IMR-90 (cell line): Measurements from ENCODE around the gene EIF2A. TPM values are rescaled to one million over a fixed set of nuclear protein-coding genes. Genes with fewer than 3 reads are reported as not detected.

ENCODE experiments used
- ATAC-seq: fragments of 200-7000 bp; cut with Tn5 transposase; 2 replicates; pipeline ENCODE4 v1.9.1; 2020; ENCODE audit warnings: low read depth, mild to moderate bottlenecking, moderate library complexity
- BruUV-seq: library from RNA; stranded (reverse); fragments of 400-500 nt; replicated peaks from 2 replicates; lab custom pipeline; 2021; lab: Mats Ljungman, UMichigan
- CTCF ChIA-PET: fragments of 300-600 bp; formaldehyde crosslinking; extraction: SDS; loops from one replicate; lab custom pipeline; 2021; ENCODE audit warnings: antibody characterized with exemption; lab: Yijun Ruan, JAX
- POLR2A ChIA-PET: fragments of 300-600 bp; sonication (Branson Sonifier 250); formaldehyde crosslinking; loops from one replicate; lab custom pipeline; 2022; ENCODE audit warnings: antibody characterized with exemption; ENCODE audit not compliant: unreplicated experiment; lab: Charles Lee
- DNase-seq: peaks from one replicate; pipeline ENCODE4 v3.0.0; 2013
- H2AFZ ChIP-seq: replicated peaks from 2 replicates; pipeline ENCODE3; 2013; ENCODE audit warnings: low read length, mild to moderate bottlenecking; ENCODE audit not compliant: poor library complexity
- H2AK5ac ChIP-seq: 2 replicates; pipeline ENCODE4 v1.6.1; 2013; ENCODE audit warnings: low read depth, low read length, inconsistent platforms
- H2AK9ac ChIP-seq: replicated peaks from 2 replicates; pipeline ENCODE3; 2013; ENCODE audit warnings: mild to moderate bottlenecking, low read depth, low read length, moderate library complexity; ENCODE audit not compliant: poor library complexity
- H2BK120ac ChIP-seq: 2 replicates; pipeline ENCODE4 v1.6.1; 2013; ENCODE audit warnings: low read depth, low read length, inconsistent platforms
- H2BK15ac ChIP-seq: 3 replicates; pipeline ENCODE4 v1.6.1; 2013; ENCODE audit warnings: low read depth, low read length, inconsistent platforms
- H2BK20ac ChIP-seq: 2 replicates; pipeline ENCODE4 v1.6.1; 2013; ENCODE audit warnings: low read depth, mild to moderate bottlenecking, inconsistent platforms, low read length, moderate library complexity
- H2BK5ac ChIP-seq: 2 replicates; pipeline ENCODE4 v1.6.1; 2013; ENCODE audit warnings: mild to moderate bottlenecking, low read depth, low read length, inconsistent platforms; ENCODE audit not compliant: poor library complexity, severe bottlenecking
- H3K14ac ChIP-seq: replicated peaks from 2 replicates; pipeline ENCODE4 v1.6.1; 2013; ENCODE audit warnings: low read depth, low read length, inconsistent platforms
- H3K18ac ChIP-seq: 2 replicates; pipeline ENCODE4 v1.6.1; 2013; ENCODE audit warnings: low read depth, low read length, control low read depth
- H3K23ac ChIP-seq: 2 replicates; pipeline ENCODE4 v1.6.1; 2013; ENCODE audit warnings: low read depth, low read length, inconsistent platforms
- H3K27ac ChIP-seq: 2 replicates; pipeline ENCODE4 v1.5.1; 2013; ENCODE audit warnings: mild to moderate bottlenecking, control low read depth, low read length; ENCODE audit not compliant: insufficient read depth
- H3K27me3 ChIP-seq: 2 replicates; pipeline ENCODE4 v1.6.1; 2013; ENCODE audit warnings: low read length; ENCODE audit not compliant: control insufficient read depth, insufficient read depth
- H3K36me3 ChIP-seq: 2 replicates; pipeline ENCODE4 v1.6.1; 2013; ENCODE audit warnings: low read length, mixed read lengths; ENCODE audit not compliant: control insufficient read depth, insufficient read depth
- H3K4ac ChIP-seq: 2 replicates; pipeline ENCODE4 v1.6.1; 2013; ENCODE audit warnings: low read depth, low read length, inconsistent platforms
- H3K4me1 ChIP-seq: 2 replicates; pipeline ENCODE4 v1.6.1; 2013; ENCODE audit warnings: low read length, mixed read lengths; ENCODE audit not compliant: control insufficient read depth, insufficient read depth
- H3K4me2 ChIP-seq: 2 replicates; pipeline ENCODE4 v1.6.1; 2013; ENCODE audit warnings: low read depth, mild to moderate bottlenecking, control low read depth, low read length, moderate library complexity
- H3K4me3 ChIP-seq: 2 replicates; pipeline ENCODE4 v1.5.1; 2013; ENCODE audit warnings: low read depth, mild to moderate bottlenecking, control low read depth, low read length, moderate library complexity; ENCODE audit not compliant: insufficient read depth
- H3K56ac ChIP-seq: 2 replicates; pipeline ENCODE4 v1.6.1; 2013; ENCODE audit warnings: low read length, inconsistent platforms; ENCODE audit not compliant: insufficient read depth; ENCODE audit errors: extremely low read depth
- H3K79me1 ChIP-seq, 2 experiments: 2 replicates each; pipeline ENCODE4 v1.6.1; 2013; ENCODE audit warnings: low read length in 2 of 2, inconsistent platforms in 1 of 2, low read depth in 1 of 2
- H3K9ac ChIP-seq: 2 replicates; pipeline ENCODE4 v1.6.1; 2013; ENCODE audit warnings: low read depth, low read length, control low read depth
- H3K9me1 ChIP-seq: 2 replicates; pipeline ENCODE4 v1.6.1; 2013; ENCODE audit warnings: low read length, inconsistent platforms; ENCODE audit not compliant: insufficient read depth
- H3K9me3 ChIP-seq: 2 replicates; pipeline ENCODE4 v1.6.1; 2013; ENCODE audit warnings: low read length; ENCODE audit not compliant: control insufficient read depth, insufficient read depth
- H4K20me1 ChIP-seq: 2 replicates; pipeline ENCODE4 v1.6.1; 2013; ENCODE audit warnings: low read length, inconsistent platforms; ENCODE audit not compliant: insufficient read depth
- H4K5ac ChIP-seq: 2 replicates; pipeline ENCODE4 v1.6.1; 2013; ENCODE audit warnings: mild to moderate bottlenecking, low read depth, low read length, control low read depth
- H4K8ac ChIP-seq, 2 experiments: 2 replicates each; pipeline ENCODE4 v1.6.1; 2013; ENCODE audit warnings: low read depth in 2 of 2, low read length in 2 of 2, control low read depth in 1 of 2, inconsistent platforms in 1 of 2
- H4K91ac ChIP-seq: 2 replicates; pipeline ENCODE4 v1.6.1; 2013; ENCODE audit warnings: low read depth, low read length, inconsistent platforms; ENCODE audit not compliant: insufficient read depth
- BHLHE40 ChIP-seq: fragments of 150-350 bp; IDR thresholded peaks from 2 replicates; pipeline ENCODE4 v1.6.1; 2016; ENCODE audit warnings: mild to moderate bottlenecking, low read depth, low read length
- CEBPB ChIP-seq: IDR thresholded peaks from 2 replicates; pipeline ENCODE4 v1.6.1; 2012; ENCODE audit warnings: low read depth, low read length, improper control_type of control experiment
- FOS ChIP-seq: fragments of 150-350 bp; IDR thresholded peaks from 2 replicates; pipeline ENCODE4 v1.6.1; 2016; ENCODE audit warnings: low read depth, low read length
- MXI1 ChIP-seq: IDR thresholded peaks from 2 replicates; pipeline ENCODE4 v1.6.1; 2012; ENCODE audit warnings: low read depth, mild to moderate bottlenecking, low read length, moderate library complexity, borderline replicate concordance
- POLR2A ChIP-seq: IDR thresholded peaks from 2 replicates; pipeline ENCODE4 v1.6.1; 2012; ENCODE audit warnings: mild to moderate bottlenecking, low read depth, low read length
- RCOR1 ChIP-seq: IDR thresholded peaks from 2 replicates; pipeline ENCODE4 v1.6.1; 2012; ENCODE audit warnings: mild to moderate bottlenecking, low read length, improper control_type of control experiment; ENCODE audit not compliant: insufficient replicate concordance
- SMC3 ChIP-seq: fragments of 150-350 bp; IDR thresholded peaks from 2 replicates; pipeline ENCODE4 v1.6.1; 2016; ENCODE audit warnings: low read depth, mild to moderate bottlenecking, antibody characterized with exemption, low read length, moderate library complexity
- WGBS, 2 experiments: methylation state at CpG; one replicate each; pipeline versions ENCODE4 v1.1.5 to v1.1.7; 2013; ENCODE audit warnings: missing lambda C conversion rate in 2 of 2; ENCODE audit not compliant: insufficient read length in 1 of 2; ENCODE audit errors: extremely low coverage in 2 of 2; 5-methylcytosine and 5-hydroxymethylcytosine counted together
- dilution Hi-C: fragments of 300-500 bp; cut with HindIII; formaldehyde crosslinking; loops from one replicate; pipeline ENCODE4 v1.14.3; 2018; ENCODE audit warnings: low sequenced_read_pairs; ENCODE audit not compliant: unreplicated experiment
- in situ Hi-C: fragments of 300-500 bp; cut with MboI; formaldehyde crosslinking; loops from 3 replicates; pipeline ENCODE4 v1.14.3; 2019; ENCODE audit warnings: low sequenced_read_pairs, inconsistent platforms, mixed read lengths
- intact Hi-C: fragments of 100-400 bp; cut with micrococcal nuclease; formaldehyde crosslinking; loops from 2 replicates; pipeline ENCODE4 v1.10.0; 2022
- polyA plus RNA-seq, 3 experiments: library from polyadenylated mRNA; depleted of rRNA; stranded (reverse); fragments of >200 nt; gene quantifications; 2 replicates each; pipeline ENCODE4 v1.2.3, GENCODE V29; 2012; ENCODE audit warnings: low replicate concordance in 1 of 3
- total RNA-seq: library from RNA; depleted of rRNA; stranded (reverse); fragments of >200 nt; gene quantifications from 2 replicates; pipeline ENCODE4 v1.2.3, GENCODE V29; 2012

EIF2A gene
- total and polyA plus RNA-seq, 2 of the 4 experiments (the other 2 are of a cell fraction) = 61.2 to 166 TPM

GRCh38 chr3:150519026-150519425 lies 27.6 kb upstream of the EIF2A start:
- no peak for DNase-seq
- Histone ChIP-seq H3K9me1 (no peaks in the 10 kb centered on the region), H2AFZ (no peak overlapping the region), H3K4me3 (no peak overlapping the region), H2AK5ac (no peak overlapping the region), H3K4ac (no peak overlapping the region), H3K56ac (no peak overlapping the region), H3K4me1 (no peaks in the 10 kb centered on the region), H2AK9ac (no peak overlapping the region), H4K91ac (no peak overlapping the region), H4K5ac (no peak overlapping the region), H3K4me2 (no peak overlapping the region), H2BK5ac (no peak overlapping the region), H3K14ac (0 out of 2 replicates have a peak overlapping the region, but pooled peaks have one; percentile 29), H3K9me3 (no peaks in the 10 kb centered on the region), H3K27me3 (no peaks in the 10 kb centered on the region), H3K27ac (no peak overlapping the region), H3K18ac (no peak overlapping the region), H2BK20ac (no peak overlapping the region), H3K79me1 (no peaks in the 10 kb centered on the region), H3K36me3 (no peaks in the 10 kb centered on the region), H2BK15ac (no peak overlapping the region), H2BK120ac (no peak overlapping the region), H4K20me1 (no peaks in the 10 kb centered on the region), H3K23ac (no peak overlapping the region), H4K8ac (no peak overlapping the region), H3K9ac (no peak overlapping the region)
- dilution Hi-C loops = no loop called here
- intact Hi-C loops = loop anchor here (10.0 kb wide), 1 partner anchor 584 kb away; no protein-coding TSS in a partner anchor
- no CpG with 5 or more reads among the region's 3 CpGs for WGBS, 2 experiments
- in situ Hi-C loops = no loop called here
- TF ChIP-seq CEBPB (no peak), POLR2A (no peak), FOS (no peak), SMC3 (no peak), RCOR1 (no peak), BHLHE40 (no peak), MXI1 (no peak)
- ChIA-PET CTCF (no interaction called here), POLR2A (no interaction called here)
- BruUV-seq = no TSS peak
- no peak for ATAC-seq
